ENCODE measurements around the gene GGT5.
A peak's percentile ranks its signal among the peaks of the same experiment; 100 is the strongest.
"Not testable (repeated sequence)": the region's sequence is repeated elsewhere in the genome, so short reads cannot be mapped to it uniquely, and the experiment has no call there.

The GGT5 gene, protein sequence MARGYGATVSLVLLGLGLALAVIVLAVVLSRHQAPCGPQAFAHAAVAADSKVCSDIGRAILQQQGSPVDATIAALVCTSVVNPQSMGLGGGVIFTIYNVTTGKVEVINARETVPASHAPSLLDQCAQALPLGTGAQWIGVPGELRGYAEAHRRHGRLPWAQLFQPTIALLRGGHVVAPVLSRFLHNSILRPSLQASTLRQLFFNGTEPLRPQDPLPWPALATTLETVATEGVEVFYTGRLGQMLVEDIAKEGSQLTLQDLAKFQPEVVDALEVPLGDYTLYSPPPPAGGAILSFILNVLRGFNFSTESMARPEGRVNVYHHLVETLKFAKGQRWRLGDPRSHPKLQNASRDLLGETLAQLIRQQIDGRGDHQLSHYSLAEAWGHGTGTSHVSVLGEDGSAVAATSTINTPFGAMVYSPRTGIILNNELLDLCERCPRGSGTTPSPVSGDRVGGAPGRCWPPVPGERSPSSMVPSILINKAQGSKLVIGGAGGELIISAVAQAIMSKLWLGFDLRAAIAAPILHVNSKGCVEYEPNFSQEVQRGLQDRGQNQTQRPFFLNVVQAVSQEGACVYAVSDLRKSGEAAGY

DNA sequence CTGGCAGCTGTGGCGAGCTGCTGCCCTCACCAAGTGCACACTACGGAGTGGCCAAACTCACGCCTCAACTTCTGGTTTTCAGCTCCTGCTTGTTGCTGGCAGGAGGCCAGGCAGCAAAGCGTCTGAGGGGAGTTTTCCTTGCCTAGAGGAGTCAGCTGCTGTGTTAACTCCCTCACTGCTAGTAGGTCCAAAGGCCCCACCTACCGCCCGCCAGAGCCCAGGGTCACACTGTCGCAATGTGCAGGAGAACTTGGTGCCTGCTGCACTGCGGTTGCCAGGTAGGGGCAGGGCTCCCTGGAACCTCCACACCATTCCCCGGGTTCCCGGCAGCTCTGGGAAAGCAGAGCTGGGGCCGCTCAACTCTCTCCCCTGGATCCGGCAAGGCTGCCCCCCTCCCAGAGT is at the start of gene GGT5:
GGT5 (minus strand) TSS at position 53 of the 402 bp plus-strand sequence. CDS start 357 bp downstream, outside the sequence.
- not testable (repeated sequence) for DNase-seq

DNA sequence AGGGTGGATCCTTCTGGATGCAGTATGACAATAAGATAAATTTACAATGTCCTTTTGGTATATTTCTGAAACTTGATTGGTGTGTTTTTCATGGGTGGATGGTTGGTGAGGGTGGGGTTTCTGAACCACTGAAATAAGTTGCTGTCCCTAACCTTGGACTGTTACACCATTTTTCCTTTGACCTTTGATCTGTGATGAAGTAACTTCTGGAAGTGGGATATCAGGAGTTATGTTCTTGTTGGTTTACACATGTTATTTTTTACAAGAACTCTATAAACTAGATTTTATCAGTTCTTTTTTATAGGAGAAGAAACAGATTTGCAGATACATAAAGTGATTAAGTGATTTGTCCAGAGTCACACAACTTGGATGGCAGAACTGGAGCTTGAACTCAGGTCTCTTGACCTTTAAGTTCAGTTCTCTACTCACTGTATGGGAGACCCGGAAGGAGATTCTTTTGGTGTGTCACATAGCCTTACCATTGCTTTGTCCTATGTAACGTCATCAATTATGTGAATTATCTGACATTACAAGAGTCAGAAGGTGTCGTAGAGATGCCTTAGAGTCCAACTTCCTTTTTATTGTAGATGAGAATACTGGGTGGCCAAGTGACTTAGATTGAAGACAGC is 47.4 kb upstream of the GGT5 start:
- not testable (repeated sequence) for DNase-seq

DNA sequence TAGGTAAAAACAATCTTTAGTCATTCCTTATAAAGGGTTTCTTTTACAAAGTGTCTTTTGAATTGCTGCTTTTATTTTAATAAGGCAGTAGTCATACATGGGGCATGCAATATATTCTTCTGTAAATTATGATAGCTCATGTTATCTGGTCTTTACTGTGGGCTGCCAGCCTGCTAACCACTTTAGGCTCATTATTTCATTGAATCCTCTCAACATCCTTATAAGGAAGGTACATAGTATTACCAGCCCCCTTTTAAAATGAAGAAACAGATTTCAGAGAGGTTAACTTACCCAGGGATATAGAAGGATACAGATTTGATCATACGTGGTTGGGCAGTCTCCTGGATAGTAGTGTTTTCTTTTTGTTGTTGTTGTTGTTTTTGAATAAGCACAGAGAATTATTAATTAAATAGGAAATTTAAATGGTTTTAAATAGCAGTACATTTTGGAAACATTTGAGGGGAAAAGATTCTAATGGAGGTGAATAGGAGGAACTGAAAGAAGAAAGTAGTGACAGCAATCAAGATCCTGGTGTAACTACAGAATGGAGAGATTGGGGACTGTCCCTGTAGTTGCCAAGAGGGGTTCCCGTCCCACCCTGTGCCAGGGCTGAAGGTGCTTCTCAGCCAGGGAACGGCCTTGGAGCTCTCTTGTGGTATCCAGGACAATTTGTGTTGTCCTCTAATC is 46.8 kb upstream of the GGT5 start:
- DNase-seq: no peak

DNA sequence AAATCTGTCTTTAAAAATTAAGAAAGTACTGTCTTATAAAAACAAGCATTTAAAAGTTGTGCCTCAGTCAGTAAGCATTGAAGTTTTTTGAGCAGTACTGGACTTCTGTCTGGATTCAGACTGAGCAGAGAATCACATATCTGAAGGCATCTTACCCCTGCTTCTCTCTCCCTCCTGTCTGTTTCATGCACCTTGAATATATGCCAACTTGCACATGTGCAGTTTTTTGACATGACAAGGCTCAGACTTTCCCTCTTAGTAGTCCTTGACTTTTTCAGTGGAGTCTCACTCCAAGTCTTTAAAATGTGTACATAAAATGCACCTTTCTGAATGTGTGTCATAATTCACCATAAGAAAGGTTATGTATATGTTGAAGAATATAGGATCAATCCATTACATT is 45.6 kb upstream of the GGT5 start:
- no peak for DNase-seq

DNA sequence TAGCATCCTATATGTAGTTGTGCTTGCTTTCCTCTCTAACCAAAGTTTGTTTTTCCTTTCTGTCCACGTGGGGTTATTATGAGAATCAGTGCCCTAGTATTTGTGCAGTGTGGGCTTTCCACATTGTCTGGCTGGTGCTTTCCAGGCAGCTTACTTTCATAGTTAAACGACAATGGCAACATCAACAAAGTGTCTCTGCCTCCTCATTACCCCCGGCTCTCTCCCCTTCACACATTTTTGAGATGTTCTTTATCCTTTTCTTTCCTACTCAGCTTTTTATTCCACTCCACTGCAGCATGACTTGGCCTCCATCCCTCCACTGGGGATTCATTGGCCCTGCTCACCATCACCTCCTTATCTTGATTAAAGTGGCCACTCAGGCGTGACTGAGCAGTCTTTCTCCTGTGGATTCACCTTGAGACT is 44.9 kb upstream of the GGT5 start:
- no peak for DNase-seq

DNA sequence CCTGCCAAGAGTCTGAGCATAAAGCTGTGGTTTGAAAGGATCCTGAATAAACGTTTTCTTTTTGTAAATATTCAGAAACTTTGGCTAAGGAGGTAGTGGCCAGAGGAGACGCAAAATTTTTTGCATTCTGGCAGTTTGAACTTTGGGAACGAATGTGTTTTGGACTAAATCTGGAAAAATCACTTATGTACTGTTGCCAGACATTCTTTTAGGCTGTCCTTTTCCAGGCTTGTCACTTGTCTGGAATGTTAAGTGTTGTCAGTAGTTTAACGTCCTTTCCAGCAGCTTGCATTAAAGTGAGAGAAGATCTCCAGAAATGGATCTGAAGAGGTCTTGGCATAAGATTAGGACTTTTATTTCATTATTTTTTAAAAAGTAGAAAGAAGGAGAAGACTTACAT is 44.2 kb upstream of the GGT5 start:
- DNase-seq: no peak

DNA sequence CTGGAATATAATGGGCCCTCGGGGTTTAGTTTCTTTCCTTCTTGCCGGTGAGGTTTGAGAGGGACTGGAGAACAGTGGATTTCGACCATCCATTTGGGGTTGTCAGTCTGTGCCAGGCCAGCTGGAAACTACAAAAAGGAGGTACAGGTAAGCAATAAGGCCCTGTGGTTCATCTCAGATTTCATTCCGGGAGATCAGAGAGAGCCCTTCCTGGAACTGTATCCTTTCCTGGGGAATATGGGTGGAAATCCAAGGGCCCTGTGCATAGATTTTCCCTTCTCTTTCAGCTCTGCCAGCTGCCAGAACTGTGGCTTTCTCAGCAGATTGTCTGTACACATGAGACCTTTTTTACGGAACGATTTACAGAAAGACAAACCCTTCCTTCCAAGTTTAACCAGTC is 42.9 kb upstream of the GGT5 start:
- DNase-seq: not testable (repeated sequence)

DNA sequence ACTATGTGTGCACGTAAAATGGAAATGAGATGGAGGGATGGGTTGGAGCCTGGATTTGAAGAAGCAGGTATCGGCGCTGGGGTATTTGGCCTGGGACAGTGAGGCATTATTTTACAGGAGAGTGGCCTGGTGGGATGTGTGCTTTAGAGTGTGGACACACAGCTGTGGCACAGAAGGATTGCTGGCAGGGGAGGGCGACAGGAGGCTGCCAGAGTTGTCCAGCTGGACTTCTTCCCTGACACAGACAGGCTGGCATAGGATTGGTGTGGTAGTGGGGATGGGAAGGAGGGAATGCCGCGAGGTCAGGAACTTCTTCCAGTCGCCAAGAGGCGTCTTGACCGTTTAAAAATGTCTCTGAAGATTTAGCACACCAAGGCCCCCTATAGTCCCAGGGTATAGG is 42.3 kb upstream of the GGT5 start:
- not testable (repeated sequence) for DNase-seq

DNA sequence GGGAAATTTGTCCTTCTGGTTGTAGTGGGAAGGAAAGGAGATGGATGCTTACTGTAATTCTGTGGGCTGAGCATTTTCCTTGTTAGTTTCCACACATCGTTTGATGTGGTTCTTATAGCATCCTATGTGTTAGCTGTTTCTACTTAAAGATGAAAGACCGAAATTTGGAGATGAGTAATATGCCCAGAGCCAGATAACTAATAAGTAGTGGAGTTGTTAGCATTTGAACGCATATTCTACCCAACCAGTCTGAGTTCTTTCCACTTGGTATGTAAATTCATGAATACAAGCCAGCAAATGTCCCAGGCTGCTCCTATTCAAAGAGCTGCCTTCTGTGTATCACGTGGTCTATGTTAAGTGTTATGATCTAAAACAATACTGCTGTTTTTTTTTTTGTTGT is 40.4 kb upstream of the GGT5 start:
- no peak for DNase-seq

DNA sequence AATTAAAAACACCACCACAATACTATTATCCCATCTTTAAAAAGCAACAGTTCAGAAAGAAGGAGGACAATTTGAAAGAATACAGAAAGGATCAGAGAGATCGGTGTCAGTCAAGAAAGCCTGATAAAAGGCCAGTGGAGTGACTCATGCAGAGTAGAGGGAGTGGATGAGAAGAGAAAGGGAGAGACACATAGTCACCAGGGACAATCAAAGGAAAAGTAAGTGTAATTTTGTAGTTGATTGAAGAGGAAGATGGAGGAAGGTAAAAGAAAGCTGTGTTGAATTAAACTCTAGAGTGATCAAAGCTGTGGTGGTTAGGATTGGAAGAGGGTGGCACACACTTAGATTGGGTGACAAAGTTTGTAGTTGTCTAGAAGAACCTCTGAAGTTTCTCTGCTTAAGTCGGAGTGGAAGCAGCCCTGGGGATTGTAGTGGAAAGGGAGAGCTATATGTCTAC is 39.9 kb upstream of the GGT5 start:
- DNase-seq: no peak

DNA sequence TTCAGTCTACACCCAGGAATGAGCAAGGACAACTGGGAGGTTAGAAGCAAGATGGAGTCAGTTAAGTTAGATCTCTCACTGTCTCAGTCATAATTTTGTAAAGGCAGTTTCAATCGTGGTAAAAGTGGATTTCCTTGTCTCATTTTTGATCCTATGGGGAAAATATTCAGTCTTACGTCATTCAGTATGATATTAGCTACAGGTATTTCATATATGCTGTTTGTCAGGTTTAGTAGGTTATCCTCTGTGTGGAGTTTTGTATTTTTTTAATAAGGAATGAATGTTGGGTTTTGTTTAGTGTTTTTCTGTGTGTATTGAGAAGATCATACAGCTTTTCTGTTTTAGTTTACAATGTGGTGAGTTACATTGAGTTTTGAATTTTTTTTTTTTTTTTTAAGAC is 37.5 kb upstream of the GGT5 start:
- DNase-seq: no peak

DNA sequence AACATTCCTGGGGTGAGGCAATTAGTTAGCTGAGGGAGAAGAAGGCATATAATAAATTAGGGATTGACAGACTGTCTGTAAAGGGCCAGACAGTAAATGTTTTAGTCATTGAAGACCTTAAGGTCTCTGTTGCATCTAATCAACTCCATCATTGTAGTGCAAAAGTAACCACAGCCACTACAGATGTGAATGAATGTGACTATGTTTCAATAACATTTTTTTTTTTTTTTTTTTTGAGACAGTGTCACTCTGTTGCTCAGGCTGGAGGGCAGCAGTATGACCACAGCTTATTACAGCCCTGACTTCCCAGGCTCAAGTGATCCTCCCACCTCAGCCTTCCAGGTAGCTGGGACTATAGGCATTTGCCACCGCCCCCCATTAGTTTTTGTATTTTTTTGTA is 35.5 kb upstream of the GGT5 start:
- DNase-seq: not testable (repeated sequence)

DNA sequence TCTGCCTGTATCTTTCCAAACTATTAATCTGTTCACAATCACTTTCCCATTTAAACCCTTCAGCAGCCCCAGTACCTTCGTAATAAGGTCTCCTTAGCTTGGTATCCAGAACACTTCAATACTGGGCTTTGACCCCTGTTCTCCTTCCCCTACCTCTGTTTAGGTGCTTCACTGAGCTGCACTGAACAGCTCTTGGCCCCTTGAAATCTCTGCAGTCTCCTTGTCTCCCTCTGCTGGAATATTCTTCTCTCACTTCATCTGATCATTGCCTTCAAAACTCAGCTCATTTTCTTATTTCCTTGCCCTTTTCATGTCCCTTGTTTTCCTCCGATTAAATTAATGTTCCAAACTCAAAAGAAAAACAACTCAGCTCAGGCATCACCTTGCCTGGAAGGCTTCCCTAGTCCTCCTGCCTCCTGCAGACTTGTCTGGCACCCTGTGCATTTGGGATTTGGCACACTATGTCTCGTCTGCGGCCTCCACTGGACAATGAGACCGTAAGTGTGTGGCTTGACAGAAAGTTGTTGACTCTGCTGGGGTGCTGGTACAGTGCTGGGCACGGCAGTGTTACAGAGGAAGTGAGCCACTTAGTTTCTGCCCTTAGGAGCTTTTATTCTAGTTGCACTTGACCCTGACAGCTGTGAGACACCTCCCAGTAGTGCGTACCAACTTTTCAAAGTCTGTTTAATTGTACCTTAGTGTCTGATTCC is 30.0 kb upstream of the GGT5 start:
- not testable (repeated sequence) for DNase-seq

DNA sequence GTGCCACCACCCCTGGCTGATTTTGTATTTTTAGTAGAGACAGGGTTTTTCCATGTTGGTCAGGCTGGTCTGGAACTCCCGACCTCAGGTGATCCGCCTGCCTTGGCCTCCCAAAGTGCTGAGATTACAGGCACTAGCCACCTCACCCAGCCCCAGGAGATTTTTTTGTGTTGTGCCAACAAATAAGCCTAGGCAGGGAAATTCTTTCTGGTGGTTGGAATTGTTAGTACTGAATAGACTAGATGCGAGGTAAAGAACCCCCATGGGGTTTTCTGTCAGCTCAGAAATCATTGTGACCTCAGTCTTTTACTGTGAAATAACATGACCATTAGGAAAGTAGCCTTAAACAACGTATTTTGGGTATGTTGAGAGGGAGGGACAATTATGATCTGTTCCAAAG is 29.0 kb upstream of the GGT5 start:
- DNase-seq: not testable (repeated sequence)

DNA sequence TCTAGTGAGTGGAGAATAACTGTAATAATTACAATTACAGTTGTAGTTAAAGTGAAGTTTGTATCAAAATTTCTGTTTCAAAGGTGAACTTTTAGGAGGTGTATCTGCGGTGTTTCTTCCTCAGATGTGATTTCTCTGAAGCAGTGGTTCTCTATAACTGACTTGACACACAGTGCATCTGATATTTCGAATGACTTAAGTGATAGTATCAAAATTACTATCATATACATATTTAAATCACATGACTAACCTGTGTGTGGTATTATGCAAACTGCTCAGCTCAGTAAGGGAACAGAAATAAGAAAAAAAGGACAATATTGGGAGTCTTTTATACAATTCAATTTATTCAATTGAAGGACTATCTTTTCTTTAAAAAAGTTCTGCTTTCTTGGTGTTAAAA is 28.1 kb upstream of the GGT5 start:
- not testable (repeated sequence) for DNase-seq

DNA sequence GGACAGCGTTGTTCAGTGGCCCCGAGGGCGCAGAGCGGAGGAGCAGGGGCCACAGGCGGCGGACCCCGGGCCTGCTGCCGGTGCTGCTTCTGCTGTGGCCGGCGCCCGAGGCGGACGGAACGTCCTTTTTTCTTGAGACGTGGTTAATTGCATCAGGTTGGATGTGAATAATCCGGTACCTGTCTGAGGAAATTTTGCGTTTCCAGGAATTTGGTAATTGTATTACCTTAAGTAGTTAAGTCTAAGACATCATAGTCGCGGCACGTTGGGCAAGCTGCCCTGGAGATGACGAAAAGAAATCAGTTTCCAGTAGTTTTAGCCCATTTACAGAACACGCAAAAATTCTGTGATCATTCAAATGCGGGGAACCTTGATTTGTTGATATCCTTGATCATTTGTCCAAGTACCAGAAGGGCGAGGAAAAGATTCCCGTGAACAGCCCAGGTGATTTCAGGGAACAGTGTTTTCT is 26.5 kb upstream of the GGT5 start:
- peak; percentile 28 for DNase-seq

DNA sequence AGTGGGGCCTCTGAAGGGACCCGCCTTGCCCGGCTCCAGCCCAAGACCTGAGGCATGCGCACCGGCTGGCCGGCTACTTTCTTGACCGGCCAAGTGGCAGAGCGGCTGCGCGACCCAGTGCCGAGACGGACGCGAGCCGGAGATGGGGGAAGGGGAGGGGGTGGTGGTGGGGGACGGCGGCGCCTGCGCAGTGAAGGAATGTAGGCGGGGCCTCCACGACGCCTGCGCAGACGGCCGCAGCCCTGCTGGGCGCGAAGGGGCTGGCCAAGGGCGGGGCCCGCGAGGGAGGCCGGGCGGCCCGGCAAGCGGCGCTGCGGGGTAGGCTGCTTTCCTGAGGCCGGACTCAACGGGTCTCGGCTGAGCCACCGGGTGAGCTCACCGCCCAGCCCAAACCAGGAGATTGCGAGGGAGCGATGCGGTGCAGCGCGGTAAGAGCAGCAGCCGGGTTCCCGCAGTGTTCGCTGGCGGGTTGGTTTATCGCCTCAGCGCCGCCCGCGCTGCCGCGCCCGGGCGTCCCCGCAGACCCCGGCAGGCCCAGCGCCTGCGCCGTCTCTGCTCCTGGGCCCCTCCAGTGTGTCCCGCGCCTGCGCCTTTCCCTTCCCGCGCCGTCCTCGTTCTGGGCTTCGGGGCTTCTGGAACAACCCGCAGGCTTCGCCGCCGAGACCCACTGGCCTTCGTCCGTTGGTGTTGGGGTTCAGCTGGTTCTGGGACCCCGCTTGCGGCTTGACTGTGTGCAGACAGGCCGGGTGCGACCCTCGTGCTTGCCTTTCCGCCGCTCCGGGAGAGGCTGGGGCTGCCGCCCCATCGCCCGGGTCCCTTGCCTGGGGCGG is 25.9 kb upstream of the GGT5 start, which contains the start of gene SPECC1L:
SPECC1L (plus strand) TSS at position 276 of the 830 bp plus-strand sequence. CDS start 31,401 bp downstream, outside the sequence.
- DNase-seq: peak; percentile 94

DNA sequence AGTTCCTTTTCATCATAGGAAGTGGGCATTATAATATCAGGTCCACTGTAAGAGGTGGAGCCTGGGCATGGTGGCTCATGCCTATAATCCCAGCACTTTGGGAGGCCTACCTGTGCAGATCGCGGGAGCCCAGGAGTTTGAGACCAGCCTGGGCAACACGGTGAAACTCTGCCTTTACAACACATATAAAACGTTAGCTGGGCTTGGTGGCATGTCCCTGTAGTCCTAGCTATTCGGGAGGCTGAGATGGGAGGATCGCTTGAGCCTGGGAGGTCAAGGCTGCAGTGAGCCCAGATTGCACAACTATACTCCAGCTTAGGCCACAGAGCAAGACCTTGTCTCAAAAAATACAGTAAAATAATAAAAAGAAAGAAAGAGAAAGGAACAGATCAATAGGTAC is 21.6 kb upstream of the GGT5 start:
- DNase-seq: not testable (repeated sequence)

DNA sequence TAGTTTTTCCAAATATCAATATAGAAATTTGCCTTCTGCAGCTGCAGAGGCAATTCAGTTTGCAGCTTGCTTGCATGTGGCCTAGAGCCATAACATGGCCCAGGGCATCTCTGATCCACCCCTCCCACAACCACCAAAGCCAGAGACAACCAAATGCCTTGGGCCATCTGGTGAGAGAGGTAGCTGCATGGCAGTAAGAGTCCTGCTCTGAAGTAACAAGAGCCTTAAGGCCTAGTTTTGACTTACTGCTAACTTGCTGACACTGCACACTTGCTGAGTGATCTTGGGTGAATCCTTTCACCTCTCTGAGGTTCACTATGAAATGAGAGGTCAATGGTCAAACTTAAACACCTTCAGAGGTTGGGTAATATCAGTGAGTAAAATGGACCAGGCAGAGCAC is 20.9 kb upstream of the GGT5 start:
- no peak for DNase-seq

DNA sequence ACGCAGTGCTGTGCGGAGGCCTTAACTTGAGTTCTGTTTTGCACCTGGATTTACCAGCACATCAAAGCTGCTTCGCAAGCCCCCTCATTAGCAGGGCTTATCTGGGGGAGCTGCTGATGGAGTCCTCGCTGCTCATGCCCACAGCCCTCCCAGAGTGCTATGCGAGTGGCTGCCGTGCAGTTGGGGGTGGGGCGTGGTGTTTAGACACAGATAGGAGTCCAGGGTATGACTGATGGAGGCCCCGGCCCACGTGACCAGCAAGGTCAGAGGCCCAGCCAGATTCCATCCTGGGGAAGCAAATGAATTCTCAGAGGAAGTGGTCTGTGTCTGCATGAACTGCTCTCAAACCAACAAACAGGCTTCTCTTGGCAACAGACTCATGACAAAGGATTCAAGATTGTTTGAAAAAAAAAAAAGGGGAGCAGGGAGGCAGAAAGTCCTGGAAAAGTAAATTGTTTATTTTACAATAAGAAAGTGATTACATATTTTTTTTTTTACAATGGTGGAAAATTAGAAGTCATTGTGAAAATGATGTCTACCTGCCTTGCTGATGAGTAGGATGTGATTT is 19.5 kb upstream of the GGT5 start:
- DNase-seq: not testable (repeated sequence)

DNA sequence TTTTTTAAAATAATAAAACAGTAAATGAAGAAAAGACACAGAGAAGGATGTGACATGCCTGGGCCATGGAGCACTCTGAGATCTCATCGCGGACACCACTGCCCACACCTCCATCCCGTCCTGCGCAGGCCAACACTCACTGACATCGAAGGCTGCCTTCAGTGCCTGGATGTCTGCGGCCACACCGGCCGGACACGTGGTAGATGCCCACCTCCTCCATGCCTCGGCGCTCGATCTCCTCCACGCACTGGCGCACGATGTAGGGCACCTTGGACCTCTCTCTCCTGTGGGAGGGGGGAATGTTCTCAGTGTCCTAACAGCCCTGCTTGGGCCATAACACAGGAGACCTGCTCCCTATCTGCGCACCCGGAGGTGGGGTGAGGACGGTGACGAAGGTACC is 18.6 kb upstream of the GGT5 start:
- not testable (repeated sequence) for DNase-seq
